Measurements from ENCODE around the gene LAGE3. TPM values are rescaled to one million over a fixed set of nuclear protein-coding genes. Genes with fewer than 3 reads are reported as not detected.

The LAGE3 gene
- total RNA-seq, 1 donor from 2014 or later: 8.8 TPM

DNA sequence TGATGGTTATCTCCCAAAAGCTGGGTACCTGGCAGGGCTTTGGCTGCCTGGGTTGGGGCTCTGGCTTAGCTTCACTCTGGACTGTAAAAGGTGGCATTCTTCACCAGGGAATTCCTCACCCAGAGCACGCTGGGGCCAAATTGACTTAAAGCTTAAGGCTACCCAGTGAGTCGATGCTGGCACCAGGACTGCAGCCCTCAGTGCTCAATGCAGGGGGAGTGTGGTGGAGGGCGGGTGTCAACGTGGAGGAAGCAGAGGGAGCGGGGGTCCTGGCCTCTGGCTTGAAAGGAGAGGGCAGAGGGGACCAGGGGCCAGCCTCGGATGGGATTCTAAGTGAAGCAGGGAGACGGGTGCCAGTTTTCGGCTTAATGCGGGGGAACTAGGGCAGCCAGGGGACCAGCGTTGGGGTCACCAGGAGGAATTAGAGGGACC lies 35.6 kb downstream of the LAGE3 start:
- TF ChIP-seq, protein P1, sequence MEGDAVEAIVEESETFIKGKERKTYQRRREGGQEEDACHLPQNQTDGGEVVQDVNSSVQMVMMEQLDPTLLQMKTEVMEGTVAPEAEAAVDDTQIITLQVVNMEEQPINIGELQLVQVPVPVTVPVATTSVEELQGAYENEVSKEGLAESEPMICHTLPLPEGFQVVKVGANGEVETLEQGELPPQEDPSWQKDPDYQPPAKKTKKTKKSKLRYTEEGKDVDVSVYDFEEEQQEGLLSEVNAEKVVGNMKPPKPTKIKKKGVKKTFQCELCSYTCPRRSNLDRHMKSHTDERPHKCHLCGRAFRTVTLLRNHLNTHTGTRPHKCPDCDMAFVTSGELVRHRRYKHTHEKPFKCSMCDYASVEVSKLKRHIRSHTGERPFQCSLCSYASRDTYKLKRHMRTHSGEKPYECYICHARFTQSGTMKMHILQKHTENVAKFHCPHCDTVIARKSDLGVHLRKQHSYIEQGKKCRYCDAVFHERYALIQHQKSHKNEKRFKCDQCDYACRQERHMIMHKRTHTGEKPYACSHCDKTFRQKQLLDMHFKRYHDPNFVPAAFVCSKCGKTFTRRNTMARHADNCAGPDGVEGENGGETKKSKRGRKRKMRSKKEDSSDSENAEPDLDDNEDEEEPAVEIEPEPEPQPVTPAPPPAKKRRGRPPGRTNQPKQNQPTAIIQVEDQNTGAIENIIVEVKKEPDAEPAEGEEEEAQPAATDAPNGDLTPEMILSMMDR (IDR thresholded peaks at IDR 0.05; ENCODE audit: partially characterized antibody, unreplicated experiment): no peak
- Mint-ChIP-seq H3K9me3 (ENCODE audit: unreplicated experiment) (no peaks in the 10 kb centered on the region), H3K27me3 (ENCODE audit: unreplicated experiment) (no peaks in the 10 kb centered on the region), H3K27ac (ENCODE audit: unreplicated experiment) (peak overlapping the region; percentile 84), H3K4me3 (ENCODE audit: unreplicated experiment) (peak overlapping the region; percentile 80), H3K36me3 (ENCODE audit: unreplicated experiment) (no peaks in the 10 kb centered on the region), H3K4me1 (ENCODE audit: low read depth, unreplicated experiment) (peaks cover 2% of the 10 kb centered on the region)
- peak; percentile 29 for DNase-seq

- DNase-seq: no peak
- Mint-ChIP-seq H3K9me3 (ENCODE audit: unreplicated experiment) (no peaks in the 10 kb centered on the region), H3K27me3 (ENCODE audit: unreplicated experiment) (peaks cover 6% of the 10 kb centered on the region), H3K36me3 (ENCODE audit: unreplicated experiment) (no peaks in the 10 kb centered on the region), H3K4me1 (ENCODE audit: low read depth, unreplicated experiment) (peaks cover 2% of the 10 kb centered on the region), H3K4me3 (ENCODE audit: unreplicated experiment) (no peak overlapping the region), H3K27ac (ENCODE audit: unreplicated experiment) (no peak overlapping the region)
- TF ChIP-seq, protein P1 (IDR thresholded peaks at IDR 0.05; ENCODE audit: partially characterized antibody, unreplicated experiment): no peak
Observed at GRCh38 chrX:154441984-154442707, 36.9 kb downstream of the LAGE3 start.

DNA sequence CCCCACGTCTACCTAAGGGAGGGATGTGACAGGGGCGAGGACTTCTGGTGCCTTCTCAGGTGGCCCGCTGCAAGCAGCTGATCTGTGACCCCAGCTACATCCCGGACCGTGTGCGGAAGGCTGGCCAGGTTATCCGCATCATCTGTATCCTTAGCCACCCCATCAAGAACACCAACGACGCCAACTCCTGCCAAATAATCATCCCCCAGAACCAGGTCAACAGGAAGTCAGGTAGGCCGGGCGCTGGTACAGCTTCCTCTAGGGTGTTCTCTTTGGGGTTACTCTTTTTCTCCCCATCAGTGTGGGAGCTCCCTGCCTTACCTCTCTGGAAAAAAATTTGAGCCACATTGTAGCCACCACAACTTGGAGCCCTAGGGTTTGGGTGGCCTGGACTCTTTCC lies 37.5 kb downstream of the LAGE3 start:
- Mint-ChIP-seq H3K27me3 (ENCODE audit: unreplicated experiment) (peaks cover 6% of the 10 kb centered on the region), H3K4me1 (ENCODE audit: low read depth, unreplicated experiment) (peaks cover 2% of the 10 kb centered on the region), H3K4me3 (ENCODE audit: unreplicated experiment) (no peak overlapping the region), H3K27ac (ENCODE audit: unreplicated experiment) (no peak overlapping the region), H3K36me3 (ENCODE audit: unreplicated experiment) (no peaks in the 10 kb centered on the region), H3K9me3 (ENCODE audit: unreplicated experiment) (no peaks in the 10 kb centered on the region)
- TF ChIP-seq, protein P1 (IDR thresholded peaks at IDR 0.05; ENCODE audit: partially characterized antibody, unreplicated experiment): no peak
- no peak for DNase-seq

DNA sequence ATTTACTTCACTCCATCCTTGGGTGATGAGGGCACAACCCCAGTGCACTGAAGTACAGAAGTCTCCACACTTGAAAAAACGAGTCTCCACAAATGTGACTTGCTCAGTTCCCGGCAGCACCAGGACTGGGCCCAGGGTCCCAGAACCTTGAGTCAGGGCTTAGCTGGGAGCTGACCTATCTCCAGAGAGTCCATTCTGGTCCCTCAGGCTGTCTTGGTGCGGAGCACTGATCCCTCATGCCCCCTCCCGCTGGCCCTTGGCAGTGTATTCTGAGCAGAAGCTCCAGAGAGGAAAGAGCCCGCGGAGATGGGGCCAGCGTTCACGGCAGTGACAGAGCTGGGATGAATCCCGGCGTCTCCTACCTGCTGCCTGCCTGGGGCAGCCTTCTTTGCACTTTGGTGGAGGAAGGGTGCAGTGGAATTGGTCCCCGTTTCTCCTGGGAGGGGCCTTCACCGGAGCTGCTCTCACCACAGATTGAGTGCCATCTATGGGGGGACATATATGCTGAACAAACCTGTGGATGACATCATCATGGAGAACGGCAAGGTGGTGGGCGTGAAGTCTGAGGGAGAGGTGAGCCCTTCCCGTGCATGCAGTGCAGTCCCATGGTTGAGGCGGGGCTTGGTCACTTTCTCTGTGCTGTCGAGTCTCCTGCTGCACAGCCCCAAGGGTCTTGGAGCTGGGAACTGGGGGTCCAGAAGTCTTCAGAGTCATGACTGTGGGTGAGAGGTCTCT lies 38.3 kb downstream of the LAGE3 start:
- peaks cover 4% of the 10 kb centered on the region for H3K4me1 Mint-ChIP-seq (ENCODE audit: low read depth, unreplicated experiment)
- H3K4me3 Mint-ChIP-seq (ENCODE audit: unreplicated experiment): no peak overlapping the region
- no peak for DNase-seq
- TF ChIP-seq, protein P1 (IDR thresholded peaks at IDR 0.05; ENCODE audit: partially characterized antibody, unreplicated experiment): no peak
- H3K27me3 Mint-ChIP-seq (ENCODE audit: unreplicated experiment): peaks cover 9% of the 10 kb centered on the region
- H3K36me3 Mint-ChIP-seq (ENCODE audit: unreplicated experiment): no peaks in the 10 kb centered on the region
- no peak overlapping the region for H3K27ac Mint-ChIP-seq (ENCODE audit: unreplicated experiment)
- H3K9me3 Mint-ChIP-seq (ENCODE audit: unreplicated experiment): peaks cover 4% of the 10 kb centered on the region

DNA sequence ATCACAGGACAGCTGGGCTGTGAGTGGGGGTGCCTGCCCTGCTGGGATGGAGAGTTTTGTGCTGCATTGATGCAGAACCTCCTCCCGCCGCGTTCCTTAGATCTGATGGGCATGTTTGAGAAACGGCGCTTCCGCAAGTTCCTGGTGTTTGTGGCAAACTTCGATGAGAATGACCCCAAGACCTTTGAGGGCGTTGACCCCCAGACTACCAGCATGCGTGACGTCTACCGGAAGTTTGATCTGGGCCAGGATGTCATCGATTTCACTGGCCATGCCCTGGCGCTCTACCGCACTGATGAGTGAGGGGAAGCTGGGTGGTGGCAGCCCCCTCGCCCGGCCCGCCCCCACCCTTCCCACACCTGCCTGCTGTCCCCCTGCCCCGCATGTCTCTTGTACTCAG lies 39.2 kb downstream of the LAGE3 start:
- Mint-ChIP-seq H3K4me1 (ENCODE audit: low read depth, unreplicated experiment) (peaks cover 6% of the 10 kb centered on the region), H3K27me3 (ENCODE audit: unreplicated experiment) (peaks cover 9% of the 10 kb centered on the region), H3K4me3 (ENCODE audit: unreplicated experiment) (no peak overlapping the region), H3K9me3 (ENCODE audit: unreplicated experiment) (peaks cover 4% of the 10 kb centered on the region), H3K36me3 (ENCODE audit: unreplicated experiment) (no peaks in the 10 kb centered on the region), H3K27ac (ENCODE audit: unreplicated experiment) (no peak overlapping the region)
- TF ChIP-seq, protein P1 (IDR thresholded peaks at IDR 0.05; ENCODE audit: partially characterized antibody, unreplicated experiment): no peak
- DNase-seq: no peak

Measured in glutamatergic neuron (in vitro differentiated cells).